HEK293T (cell line): ENCODE results near the gene MRGPRX3.

Source experiments
- BHLHE40 ChIP-seq: fragments of 450-650 bp; IDR thresholded peaks from 2 replicates; pipeline ENCODE4 v1.6.1; 2016; ENCODE audit warnings: mild to moderate bottlenecking, moderate library complexity, borderline replicate concordance
- FOXA1 ChIP-seq: fragments of 450-650 bp; IDR thresholded peaks from 2 replicates; pipeline ENCODE4 v1.6.1; 2016; ENCODE audit warnings: mild to moderate bottlenecking
- FOXK2 ChIP-seq: fragments of 450-650 bp; IDR thresholded peaks from 2 replicates; pipeline ENCODE4 v1.6.1; 2016; ENCODE audit warnings: mild to moderate bottlenecking
- HDGF ChIP-seq: fragments of 450-650 bp; IDR thresholded peaks from 2 replicates; pipeline ENCODE4 v1.6.1; 2017; ENCODE audit warnings: antibody characterized with exemption, borderline replicate concordance
- L3MBTL2 ChIP-seq: fragments of 450-650 bp; conservative IDR thresholded peaks from 2 replicates; pipeline ENCODE4 v1.6.1; 2016; ENCODE audit warnings: mild to moderate bottlenecking
- NFRKB ChIP-seq: fragments of 450-650 bp; IDR thresholded peaks from 2 replicates; pipeline ENCODE4 v1.6.1; 2016; ENCODE audit warnings: mild to moderate bottlenecking, moderate library complexity
- SP1 ChIP-seq: fragments of 450-650 bp; IDR thresholded peaks from 2 replicates; pipeline ENCODE4 v1.6.1; 2017
- SUZ12 ChIP-seq: fragments of 450-650 bp; IDR thresholded peaks from 2 replicates; pipeline ENCODE4 v1.6.1; 2016; ENCODE audit warnings: mild to moderate bottlenecking
- TARDBP ChIP-seq: fragments of 450-650 bp; IDR thresholded peaks from 2 replicates; pipeline ENCODE4 v1.6.1; 2016
- ZNF384 ChIP-seq: fragments of 450-650 bp; IDR thresholded peaks from 2 replicates; pipeline ENCODE4 v1.6.1; 2016

DNA sequence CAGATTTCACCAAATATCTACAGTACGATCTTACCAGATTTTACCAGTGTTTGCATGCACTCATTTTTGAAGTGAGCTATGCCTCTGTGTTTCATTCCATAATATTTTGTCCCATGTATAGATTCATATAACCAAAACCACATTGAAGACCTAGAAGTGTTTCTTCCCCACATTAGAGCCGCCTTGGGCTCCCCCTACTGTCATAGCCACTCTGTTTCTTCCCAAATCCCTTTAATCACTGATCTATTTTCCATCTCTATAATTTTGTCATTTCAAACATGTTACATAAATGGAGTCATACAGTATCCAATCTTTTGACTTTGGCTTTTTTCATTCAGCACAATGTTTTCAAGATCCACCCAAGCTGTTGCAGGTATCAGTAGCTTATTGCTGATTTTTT, 12.7 kb downstream of the MRGPRX3 start:
- TF ChIP-seq SP1 (no peak), NFRKB (no peak), FOXK2 (no peak), BHLHE40 (no peak), L3MBTL2 (no peak), TARDBP (no peak), FOXA1 (no peak), ZNF384 (no peak), SUZ12 (no peak), HDGF (no peak)
